ENCODE data around the gene AMZ2. TPM values are rescaled to one million over a fixed set of nuclear protein-coding genes. Genes with fewer than 3 reads are reported as not detected.
"Not testable (repeated sequence)": the region's sequence is repeated elsewhere in the genome, so short reads cannot be mapped to it uniquely, and the experiment has no call there.

AMZ2 gene
- total RNA-seq, 1 experiment from 2014 or later = 187 TPM

DNA sequence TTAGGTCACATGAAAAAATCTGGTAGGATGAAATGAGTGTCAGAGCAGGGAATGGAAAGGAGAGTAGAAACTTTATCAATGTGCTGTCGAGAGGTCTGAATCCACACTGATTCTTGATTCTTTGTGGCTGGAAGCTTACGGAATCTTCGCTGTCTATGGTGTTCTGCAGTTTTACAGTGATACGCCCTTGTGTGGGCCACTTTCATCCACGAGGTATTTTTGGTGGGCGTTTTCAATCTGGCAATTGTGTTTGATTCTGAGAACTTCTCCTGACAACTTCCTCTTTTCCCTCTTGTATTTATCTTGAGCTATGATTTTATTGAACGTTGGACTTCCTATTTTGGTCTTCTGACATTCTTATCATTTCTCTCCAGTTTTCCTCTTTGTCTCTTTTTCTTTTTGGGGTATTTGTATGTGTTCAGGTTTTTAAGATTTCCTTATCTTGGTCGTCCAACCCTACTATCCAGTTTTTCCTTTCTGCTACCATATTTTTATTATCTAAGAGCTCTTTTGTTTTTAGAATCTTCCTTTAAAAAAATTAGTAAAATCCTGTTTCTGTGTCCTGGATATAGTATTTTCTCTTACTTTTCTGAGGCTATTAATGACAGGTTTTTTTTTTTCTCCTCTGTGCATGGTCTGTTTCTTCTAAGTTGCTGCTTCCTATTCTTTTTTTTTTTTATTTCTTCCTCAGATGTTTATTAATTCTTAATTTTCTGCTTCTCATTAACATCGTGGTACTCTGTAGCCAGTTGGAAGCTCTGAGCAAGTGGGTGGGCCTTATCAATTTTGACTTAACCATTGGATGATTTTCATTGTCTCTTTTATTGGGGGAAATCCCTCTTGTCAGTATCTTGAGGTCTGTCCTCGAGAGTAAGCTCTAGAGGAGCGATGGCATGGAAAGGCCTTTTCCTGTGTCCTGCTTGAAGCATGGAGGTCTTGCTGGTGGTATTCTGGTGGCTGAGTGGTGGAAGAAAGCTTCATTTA is 34.1 kb upstream of the AMZ2 start:
- not testable (repeated sequence) for H3K9me3 ChIP-seq, H3K36me3 ChIP-seq, DNase-seq, H3K4me3 ChIP-seq, H3K27me3 ChIP-seq

DNA sequence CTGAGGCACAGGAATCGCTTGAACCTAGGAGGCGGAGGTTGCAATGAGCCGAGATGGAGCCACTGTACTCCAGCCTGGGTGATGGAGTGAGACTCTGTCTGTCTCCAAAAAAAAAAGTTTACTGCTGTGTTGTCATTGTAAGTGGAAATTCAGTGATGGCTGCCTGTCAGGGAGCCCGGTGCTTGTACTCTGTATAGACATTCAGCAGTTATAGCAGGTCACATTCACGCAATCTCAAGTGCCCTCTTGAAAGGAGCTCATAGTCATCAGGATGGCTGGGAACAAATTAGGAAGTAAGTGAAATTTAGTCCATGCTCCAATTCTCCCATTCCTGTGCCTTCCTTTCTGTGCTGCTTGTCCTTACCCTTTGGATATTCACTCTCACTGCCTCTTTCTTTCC is 32.4 kb upstream of the AMZ2 start:
- H3K36me3 ChIP-seq, H3K4me3 ChIP-seq: not testable (repeated sequence)

DNA sequence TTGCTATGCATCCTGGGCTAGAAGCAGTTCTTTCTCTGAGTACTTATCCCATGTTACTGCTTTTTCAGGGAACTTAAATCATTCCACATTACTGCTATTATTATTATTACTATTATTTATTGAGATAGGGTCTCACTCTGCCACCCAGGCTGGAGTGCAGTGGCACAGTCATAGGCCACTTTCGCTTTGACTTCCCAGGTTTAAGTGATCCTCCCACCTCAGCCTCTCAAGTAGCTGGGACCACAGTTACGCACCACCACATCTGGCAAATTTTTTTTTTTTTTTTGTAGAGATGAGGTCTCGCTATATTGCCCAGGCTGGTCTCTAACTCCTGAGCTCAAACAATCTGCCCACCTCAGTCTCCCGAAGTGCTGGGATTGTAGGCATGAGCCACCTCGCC is 28.4 kb upstream of the AMZ2 start:
- not testable (repeated sequence) for H3K36me3 ChIP-seq, H3K9me3 ChIP-seq, H3K4me3 ChIP-seq, DNase-seq, H3K27me3 ChIP-seq

More for the DNA sequence above, 32.4 kb upstream of the AMZ2 start:
- H3K27me3 ChIP-seq, DNase-seq, H3K9me3 ChIP-seq: not testable (repeated sequence)

DNA sequence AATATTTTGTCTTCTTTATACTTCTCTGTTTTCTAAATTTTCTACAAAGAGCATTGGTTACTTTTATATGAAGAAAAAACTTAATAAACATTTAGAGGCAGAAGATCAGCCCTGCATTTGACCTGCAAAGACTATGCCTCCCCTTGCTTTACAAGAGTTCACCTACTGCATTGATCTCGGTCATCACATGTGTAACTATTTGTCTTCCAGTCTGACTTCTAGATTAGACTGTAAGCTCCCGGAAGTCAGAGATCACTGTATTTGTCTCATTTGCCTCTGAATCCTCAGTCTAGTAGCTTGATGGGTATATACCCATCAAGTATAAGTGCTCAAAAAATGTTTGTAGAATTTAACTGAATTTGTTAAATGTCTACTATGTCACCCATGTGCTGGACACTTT is 27.7 kb upstream of the AMZ2 start:
- H3K27me3 ChIP-seq, H3K36me3 ChIP-seq, H3K9me3 ChIP-seq, DNase-seq, H3K4me3 ChIP-seq: not testable (repeated sequence)

DNA sequence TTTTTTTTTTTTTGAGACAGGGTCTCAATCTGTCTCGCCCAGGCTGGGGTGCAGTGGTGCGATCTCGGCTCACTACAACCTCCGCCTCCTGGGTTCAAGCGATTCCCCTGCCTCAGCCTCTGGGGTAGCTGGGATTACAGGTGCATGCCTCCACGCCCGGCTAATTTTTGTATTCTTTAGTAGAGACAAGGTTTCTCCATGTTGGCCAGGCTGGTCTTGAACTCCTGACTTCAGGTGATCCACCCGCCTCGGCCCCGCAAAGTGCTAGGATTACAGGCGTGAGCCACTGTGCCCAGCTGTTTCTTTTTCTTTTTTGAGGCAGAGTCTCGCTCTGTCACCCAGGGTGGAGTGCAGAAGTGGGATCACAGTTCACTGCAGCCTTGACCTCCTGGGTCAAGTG is 27.1 kb upstream of the AMZ2 start:
- DNase-seq, H3K4me3 ChIP-seq, H3K27me3 ChIP-seq, H3K9me3 ChIP-seq, H3K36me3 ChIP-seq: not testable (repeated sequence)

DNA sequence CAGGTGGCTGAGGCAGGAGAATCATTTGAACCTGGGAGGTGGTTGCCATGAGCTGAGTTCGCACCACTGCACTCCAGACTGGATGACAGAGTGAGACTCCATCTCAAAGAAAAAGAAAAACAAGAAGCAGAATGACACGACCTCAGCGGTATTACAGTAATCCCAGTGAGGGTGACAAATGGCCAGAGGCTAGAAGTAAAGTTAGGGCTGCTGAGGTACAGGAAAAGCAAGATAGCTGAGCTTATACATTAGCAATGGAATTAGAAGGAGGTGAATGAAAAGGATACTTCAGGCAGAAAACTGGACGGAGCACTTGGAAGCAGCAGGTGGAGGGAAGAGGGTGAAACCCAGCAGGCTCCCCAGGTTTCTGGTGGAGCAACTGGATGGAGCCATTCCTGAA is 26.1 kb upstream of the AMZ2 start:
- Histone ChIP-seq H3K36me3 (no peaks in the 10 kb centered on the region), H3K4me3 (no peak overlapping the region), H3K9me3 (no peaks in the 10 kb centered on the region), H3K27me3 (no peaks in the 10 kb centered on the region)
- no peak for DNase-seq

DNA sequence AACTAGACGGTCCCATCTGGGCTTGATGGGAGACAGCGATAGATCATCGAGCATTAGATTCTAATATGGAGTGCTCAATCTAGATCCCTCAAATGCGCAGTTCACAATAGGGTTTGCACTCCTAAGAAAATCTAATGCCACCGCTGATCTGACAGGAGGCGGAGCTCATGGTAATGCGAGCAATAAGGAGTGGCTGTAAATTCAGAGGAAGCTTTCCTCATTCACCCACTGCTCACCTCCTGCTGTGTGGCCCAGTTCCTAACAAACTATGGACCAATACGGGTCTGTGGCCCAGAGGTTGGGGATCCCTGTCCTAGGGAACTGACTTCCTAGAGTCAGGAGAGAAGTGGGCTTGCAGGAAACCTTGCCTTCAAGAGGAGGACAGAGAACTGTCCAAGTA is 25.2 kb upstream of the AMZ2 start:
- Histone ChIP-seq H3K27me3 (no peaks in the 10 kb centered on the region), H3K4me3 (no peak overlapping the region), H3K9me3 (no peaks in the 10 kb centered on the region), H3K36me3 (no peaks in the 10 kb centered on the region)
- no peak for DNase-seq

DNA sequence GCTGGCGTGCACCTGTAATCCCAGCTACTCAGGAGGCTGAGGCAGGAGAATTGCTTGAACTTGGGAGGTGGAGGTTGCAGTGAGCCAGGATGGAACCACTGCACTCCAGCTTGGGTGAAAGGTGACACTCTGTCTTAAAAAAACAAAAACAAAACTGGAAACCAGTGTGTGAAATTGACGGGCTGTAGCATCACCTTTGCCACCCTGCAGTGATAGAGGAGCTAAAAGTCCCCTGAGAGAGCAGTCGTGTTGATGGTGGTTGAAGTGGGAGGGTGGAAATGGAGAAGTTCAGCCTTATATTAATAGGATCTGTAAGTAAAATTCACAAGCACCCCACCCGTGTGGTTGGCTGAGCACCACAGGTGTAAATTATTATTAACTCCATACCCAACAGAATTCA is 22.8 kb upstream of the AMZ2 start:
- DNase-seq, H3K4me3 ChIP-seq, H3K36me3 ChIP-seq, H3K27me3 ChIP-seq, H3K9me3 ChIP-seq: not testable (repeated sequence)

DNA sequence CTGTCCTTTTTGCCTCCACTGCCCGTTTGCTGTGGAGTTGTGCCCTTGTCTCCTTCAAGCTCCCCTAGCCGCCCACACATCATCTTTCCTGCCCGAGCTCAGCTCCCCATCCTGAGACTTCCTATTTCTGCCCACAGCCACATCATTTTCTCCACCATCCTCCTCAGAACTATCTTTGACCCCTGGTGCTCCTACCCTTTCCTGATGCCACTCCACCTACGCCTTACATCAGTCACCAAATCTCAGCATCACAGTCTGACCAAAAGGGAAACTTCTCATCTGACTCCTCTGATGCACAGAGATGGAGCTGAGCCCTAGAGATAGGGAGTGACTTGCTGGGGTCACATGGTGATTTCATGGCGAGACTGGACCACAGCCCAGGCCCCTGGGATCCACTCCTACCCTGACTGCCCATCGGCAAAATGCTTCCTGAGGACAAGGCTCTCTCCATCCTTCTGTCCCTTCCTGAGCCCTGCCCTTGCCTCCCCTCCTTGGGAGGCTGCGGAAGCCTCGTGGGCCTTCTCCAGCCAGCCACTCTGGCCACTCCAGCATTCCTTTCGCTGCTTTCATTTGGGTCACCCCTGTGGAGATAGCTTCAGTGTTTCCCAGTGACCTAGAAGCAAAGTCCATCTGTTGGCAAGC is 19.7 kb upstream of the AMZ2 start:
- not testable (repeated sequence) for H3K4me3 ChIP-seq, H3K27me3 ChIP-seq, DNase-seq, H3K36me3 ChIP-seq, H3K9me3 ChIP-seq

DNA sequence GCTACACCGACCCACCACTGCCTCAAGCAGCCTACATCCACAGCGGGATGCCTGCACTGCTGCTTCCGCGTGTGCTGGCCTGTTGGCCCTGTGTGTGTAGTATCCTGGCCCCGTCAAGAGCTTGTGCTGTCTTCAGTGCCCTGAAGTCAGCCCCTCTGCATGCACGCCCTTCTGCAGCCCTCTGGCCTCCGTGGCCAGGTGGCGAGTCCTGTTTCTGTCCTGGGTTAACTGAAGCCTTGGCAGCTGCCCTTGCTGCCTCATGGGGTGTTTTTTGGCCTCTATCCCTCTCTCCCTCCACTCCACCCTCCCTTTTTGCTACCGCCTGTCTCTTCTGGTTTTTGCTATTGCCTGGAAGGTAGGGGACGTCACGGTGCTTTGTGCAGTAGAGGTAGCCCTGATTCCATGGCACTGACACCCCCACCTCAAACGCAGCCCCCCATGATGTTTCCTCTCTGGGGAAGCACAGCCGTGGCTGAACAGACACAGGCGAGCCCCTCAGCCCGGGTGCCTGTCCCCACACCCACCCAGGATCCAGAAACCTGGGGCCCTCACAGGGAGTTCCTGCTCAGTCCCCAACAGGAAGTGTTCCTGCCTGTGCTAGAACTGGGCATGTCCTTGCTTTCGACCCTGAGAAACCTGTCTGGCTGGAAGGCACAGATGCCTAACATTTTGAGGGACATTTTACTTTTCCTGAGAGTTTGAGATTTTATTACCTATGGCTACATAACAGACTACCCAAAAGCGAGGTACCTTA is 18.8 kb upstream of the AMZ2 start:
- no peak for DNase-seq
- Histone ChIP-seq H3K36me3 (no peaks in the 10 kb centered on the region), H3K9me3 (no peaks in the 10 kb centered on the region), H3K27me3 (no peaks in the 10 kb centered on the region), H3K4me3 (no peak overlapping the region)

DNA sequence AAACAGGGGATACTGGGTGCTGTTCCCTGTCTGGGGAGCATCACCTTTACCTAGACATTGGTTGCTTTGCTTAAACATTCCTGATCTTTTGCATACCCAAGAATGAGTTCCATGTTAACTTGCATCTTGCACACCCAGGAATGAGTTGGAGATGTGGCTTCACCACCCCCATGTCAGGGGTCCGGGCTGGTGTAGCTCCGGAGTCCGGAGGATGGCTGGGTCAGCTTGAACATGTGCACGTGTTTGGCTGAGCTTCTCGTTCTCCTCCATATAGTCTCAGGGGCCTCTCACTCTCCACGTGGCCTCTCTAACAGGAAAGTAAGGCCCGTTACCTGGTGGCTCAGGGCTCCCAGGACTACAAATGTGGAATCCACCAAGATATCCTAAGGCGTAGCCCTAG is 18.2 kb upstream of the AMZ2 start:
- no peak overlapping the region for H3K4me3 ChIP-seq
- no peaks in the 10 kb centered on the region for H3K36me3 ChIP-seq
- H3K27me3 ChIP-seq = no peaks in the 10 kb centered on the region
- DNase-seq = no peak
- H3K9me3 ChIP-seq = no peaks in the 10 kb centered on the region

DNA sequence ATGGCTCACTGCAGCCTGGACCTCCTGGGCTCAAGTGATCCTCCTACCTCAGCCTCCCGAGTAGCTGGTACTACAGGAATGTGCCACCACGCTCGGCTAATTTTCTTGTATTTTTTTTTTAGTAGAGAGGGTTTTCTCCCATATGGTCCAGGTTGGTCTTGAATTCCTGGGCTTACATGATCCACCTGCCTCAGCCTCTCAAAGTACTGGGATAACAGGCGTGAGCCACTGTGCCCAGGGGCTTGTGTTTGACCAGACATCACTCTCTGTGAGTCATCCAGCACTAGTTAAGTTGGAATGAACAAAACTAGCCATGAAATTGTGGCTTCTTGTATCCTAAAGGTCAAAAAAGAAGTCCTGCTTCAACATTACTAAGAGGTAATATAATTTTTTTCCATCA is 16.7 kb upstream of the AMZ2 start:
- not testable (repeated sequence) for DNase-seq, H3K36me3 ChIP-seq, H3K9me3 ChIP-seq, H3K27me3 ChIP-seq, H3K4me3 ChIP-seq

DNA sequence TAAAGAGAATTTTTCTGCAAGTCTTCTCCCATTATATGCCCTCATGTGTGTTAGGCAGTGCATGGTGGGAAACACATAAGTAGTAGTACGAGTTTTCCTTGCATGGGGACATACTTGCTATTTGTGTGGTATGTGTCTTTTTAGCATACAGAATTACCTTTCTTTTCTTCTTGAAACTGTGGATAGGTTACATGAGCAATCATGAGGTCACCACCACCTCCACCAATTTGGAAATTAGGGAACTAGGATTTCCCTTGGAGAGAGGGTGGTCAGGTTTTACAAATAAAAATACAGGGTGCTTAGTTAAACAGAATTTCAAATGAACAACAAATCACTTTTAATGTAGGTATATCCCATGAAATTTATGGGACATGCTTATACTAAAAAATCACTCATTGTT is 16.3 kb upstream of the AMZ2 start:
- Histone ChIP-seq H3K36me3 (no peaks in the 10 kb centered on the region), H3K9me3 (no peaks in the 10 kb centered on the region), H3K27me3 (no peaks in the 10 kb centered on the region), H3K4me3 (no peak overlapping the region)
- no peak for DNase-seq

DNA sequence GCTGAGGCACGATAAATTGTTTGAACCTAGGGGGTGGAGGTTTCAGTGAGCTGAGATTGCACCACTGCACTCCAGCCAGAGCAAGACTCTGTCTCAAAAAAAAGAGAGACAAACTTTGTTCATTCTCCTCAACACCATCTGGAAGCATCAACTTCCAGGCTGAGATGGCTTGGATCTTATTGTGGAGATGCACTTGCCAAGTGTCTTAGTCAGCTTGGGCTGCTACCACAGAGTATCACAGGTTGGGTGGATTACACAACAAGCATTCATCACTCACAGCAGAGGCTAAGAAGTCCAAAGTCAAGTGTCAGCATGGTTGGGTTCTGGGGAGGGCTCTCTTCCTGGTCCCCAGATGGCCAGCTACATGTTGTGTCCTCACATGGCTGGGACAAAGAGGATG is 15.1 kb upstream of the AMZ2 start:
- not testable (repeated sequence) for H3K27me3 ChIP-seq, H3K36me3 ChIP-seq, H3K4me3 ChIP-seq, H3K9me3 ChIP-seq
- peak; percentile 70 for DNase-seq

DNA sequence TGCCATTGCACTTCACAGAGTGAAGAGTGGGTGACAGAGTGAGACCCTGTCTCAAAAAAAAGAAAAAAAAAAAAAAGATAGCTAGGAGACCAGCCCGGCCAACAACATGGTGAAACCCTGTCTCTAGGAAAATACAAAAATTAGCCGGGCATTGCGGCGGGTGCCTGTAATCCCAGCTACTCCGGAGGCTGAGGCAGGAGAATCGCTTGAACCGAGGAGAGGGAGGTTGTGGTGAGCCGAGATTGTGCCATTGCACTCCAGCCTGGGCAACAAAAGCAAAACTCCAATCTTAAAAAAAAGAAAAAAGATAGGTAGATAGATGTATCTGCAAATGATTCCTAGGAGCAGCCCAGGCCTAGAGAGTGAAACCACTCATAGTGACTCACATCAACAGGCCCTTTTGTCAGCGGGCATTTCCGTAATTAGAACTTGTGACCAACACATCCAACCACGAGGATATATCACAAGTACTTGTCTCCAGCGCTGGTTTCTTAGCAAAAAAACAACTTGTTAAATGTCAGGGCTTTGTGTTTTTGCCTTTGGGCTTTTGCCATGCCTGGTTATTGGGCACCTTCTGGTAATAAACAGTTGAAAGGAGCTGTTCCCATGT is 13.0 kb upstream of the AMZ2 start:
- not testable (repeated sequence) for H3K4me3 ChIP-seq, H3K27me3 ChIP-seq, H3K9me3 ChIP-seq, H3K36me3 ChIP-seq
- DNase-seq = peak; percentile 79

DNA sequence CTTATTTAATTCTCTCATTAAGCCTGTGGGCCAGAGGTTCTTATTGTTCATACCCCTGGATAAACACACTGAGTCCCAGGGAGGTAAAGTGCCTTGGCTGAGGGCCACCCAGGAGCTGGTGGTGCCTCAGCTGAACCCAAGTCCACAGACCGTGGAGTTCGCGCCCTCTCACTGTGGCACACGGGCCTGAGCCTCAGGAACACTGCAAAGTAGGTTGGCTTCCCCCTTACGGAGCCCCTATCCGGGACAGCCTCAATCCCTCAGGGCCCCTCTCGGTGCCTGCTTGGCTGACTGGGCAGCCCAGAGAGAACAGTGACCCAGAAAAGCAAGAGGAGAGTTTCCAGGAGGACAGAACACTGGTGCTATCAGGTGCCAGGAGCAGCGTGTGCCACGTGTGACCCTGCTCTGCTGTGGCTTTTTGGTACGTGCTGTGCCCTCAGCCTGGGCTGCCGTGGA is 12.5 kb upstream of the AMZ2 start:
- H3K27me3 ChIP-seq = not testable (repeated sequence)
- peak; percentile 26 for DNase-seq

More for the DNA sequence above, 12.5 kb upstream of the AMZ2 start:
- not testable (repeated sequence) for H3K9me3 ChIP-seq, H3K36me3 ChIP-seq, H3K4me3 ChIP-seq

Data from MG63 (cell line).